ENCODE measurements around the gene ACTMAP. TPM values are rescaled to one million over a fixed set of nuclear protein-coding genes. Genes with fewer than 3 reads are reported as not detected.

The ACTMAP gene
- total and polyA plus RNA-seq, 2 of the 13 experiments (the other 11 are each of a cell fraction or from before 2014, with no cell fraction given), result 2.2 to 7.9 TPM

- TF ChIP-seq HDAC6 (IDR thresholded peaks at IDR 0.05; ENCODE audit: low read depth, low read length), result no peak
- TF ChIP-seq IKZF1 (IDR thresholded peaks at IDR 0.05), result no peak
- TF ChIP-seq DDIT3 (CRISPR knock-in tag; IDR thresholded peaks at IDR 0.05), result no peak
- TF ChIP-seq SOX5 (CRISPR knock-in tag; IDR thresholded peaks at IDR 0.05; ENCODE audit: borderline replicate concordance), result peak; percentile 29; the same call in 1 of the 2 replicates
- TF ChIP-seq EHMT2 (IDR thresholded peaks at IDR 0.05; ENCODE audit: borderline replicate concordance, low read depth, low read length), result no peak
- TF ChIP-seq JUND (CRISPR knock-in tag; IDR thresholded peaks at IDR 0.05), result 0 out of 2 replicates have a peak, but pooled peaks have one; percentile 58
- TF ChIP-seq, protein P1, sequence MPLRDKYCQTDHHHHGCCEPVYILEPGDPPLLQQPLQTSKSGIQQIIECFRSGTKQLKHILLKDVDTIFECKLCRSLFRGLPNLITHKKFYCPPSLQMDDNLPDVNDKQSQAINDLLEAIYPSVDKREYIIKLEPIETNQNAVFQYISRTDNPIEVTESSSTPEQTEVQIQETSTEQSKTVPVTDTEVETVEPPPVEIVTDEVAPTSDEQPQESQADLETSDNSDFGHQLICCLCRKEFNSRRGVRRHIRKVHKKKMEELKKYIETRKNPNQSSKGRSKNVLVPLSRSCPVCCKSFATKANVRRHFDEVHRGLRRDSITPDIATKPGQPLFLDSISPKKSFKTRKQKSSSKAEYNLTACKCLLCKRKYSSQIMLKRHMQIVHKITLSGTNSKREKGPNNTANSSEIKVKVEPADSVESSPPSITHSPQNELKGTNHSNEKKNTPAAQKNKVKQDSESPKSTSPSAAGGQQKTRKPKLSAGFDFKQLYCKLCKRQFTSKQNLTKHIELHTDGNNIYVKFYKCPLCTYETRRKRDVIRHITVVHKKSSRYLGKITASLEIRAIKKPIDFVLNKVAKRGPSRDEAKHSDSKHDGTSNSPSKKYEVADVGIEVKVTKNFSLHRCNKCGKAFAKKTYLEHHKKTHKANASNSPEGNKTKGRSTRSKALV (CRISPR knock-in tag; IDR thresholded peaks at IDR 0.05), result no peak
- peak; percentile 78 for TF ChIP-seq FOSL2 (CRISPR knock-in tag; IDR thresholded peaks at IDR 0.05)
- TF ChIP-seq ZSCAN30 (CRISPR knock-in tag; IDR thresholded peaks at IDR 0.05), result no peak
- TF ChIP-seq, protein P2, sequence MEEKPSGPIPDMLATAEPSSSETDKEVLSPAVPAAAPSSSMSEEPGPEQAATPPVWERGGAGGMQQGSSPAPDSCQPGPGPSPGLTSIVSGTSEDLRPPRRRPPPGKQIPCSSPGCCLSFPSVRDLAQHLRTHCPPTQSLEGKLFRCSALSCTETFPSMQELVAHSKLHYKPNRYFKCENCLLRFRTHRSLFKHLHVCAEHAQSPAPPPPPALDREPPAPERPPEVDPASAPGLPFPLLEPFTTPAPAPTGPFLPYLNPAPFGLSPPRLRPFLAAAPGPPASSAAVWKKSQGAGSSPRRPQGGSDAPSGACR (CRISPR knock-in tag; IDR thresholded peaks at IDR 0.05), result no peak
- no peak for TF ChIP-seq NFKBIZ (CRISPR knock-in tag; IDR thresholded peaks at IDR 0.05)
- TF ChIP-seq TCF7 (IDR thresholded peaks at IDR 0.05; ENCODE audit: low read depth), result 0 out of 2 replicates have a peak, but pooled peaks have one; percentile 6
- 0 out of 2 replicates have a peak, but pooled peaks have one; percentile 8 for TF ChIP-seq ZNF430 (CRISPR knock-in tag; IDR thresholded peaks at IDR 0.05)
- TF ChIP-seq PBX2 (CRISPR knock-in tag; IDR thresholded peaks at IDR 0.05), result no peak
- TF ChIP-seq, protein P3, sequence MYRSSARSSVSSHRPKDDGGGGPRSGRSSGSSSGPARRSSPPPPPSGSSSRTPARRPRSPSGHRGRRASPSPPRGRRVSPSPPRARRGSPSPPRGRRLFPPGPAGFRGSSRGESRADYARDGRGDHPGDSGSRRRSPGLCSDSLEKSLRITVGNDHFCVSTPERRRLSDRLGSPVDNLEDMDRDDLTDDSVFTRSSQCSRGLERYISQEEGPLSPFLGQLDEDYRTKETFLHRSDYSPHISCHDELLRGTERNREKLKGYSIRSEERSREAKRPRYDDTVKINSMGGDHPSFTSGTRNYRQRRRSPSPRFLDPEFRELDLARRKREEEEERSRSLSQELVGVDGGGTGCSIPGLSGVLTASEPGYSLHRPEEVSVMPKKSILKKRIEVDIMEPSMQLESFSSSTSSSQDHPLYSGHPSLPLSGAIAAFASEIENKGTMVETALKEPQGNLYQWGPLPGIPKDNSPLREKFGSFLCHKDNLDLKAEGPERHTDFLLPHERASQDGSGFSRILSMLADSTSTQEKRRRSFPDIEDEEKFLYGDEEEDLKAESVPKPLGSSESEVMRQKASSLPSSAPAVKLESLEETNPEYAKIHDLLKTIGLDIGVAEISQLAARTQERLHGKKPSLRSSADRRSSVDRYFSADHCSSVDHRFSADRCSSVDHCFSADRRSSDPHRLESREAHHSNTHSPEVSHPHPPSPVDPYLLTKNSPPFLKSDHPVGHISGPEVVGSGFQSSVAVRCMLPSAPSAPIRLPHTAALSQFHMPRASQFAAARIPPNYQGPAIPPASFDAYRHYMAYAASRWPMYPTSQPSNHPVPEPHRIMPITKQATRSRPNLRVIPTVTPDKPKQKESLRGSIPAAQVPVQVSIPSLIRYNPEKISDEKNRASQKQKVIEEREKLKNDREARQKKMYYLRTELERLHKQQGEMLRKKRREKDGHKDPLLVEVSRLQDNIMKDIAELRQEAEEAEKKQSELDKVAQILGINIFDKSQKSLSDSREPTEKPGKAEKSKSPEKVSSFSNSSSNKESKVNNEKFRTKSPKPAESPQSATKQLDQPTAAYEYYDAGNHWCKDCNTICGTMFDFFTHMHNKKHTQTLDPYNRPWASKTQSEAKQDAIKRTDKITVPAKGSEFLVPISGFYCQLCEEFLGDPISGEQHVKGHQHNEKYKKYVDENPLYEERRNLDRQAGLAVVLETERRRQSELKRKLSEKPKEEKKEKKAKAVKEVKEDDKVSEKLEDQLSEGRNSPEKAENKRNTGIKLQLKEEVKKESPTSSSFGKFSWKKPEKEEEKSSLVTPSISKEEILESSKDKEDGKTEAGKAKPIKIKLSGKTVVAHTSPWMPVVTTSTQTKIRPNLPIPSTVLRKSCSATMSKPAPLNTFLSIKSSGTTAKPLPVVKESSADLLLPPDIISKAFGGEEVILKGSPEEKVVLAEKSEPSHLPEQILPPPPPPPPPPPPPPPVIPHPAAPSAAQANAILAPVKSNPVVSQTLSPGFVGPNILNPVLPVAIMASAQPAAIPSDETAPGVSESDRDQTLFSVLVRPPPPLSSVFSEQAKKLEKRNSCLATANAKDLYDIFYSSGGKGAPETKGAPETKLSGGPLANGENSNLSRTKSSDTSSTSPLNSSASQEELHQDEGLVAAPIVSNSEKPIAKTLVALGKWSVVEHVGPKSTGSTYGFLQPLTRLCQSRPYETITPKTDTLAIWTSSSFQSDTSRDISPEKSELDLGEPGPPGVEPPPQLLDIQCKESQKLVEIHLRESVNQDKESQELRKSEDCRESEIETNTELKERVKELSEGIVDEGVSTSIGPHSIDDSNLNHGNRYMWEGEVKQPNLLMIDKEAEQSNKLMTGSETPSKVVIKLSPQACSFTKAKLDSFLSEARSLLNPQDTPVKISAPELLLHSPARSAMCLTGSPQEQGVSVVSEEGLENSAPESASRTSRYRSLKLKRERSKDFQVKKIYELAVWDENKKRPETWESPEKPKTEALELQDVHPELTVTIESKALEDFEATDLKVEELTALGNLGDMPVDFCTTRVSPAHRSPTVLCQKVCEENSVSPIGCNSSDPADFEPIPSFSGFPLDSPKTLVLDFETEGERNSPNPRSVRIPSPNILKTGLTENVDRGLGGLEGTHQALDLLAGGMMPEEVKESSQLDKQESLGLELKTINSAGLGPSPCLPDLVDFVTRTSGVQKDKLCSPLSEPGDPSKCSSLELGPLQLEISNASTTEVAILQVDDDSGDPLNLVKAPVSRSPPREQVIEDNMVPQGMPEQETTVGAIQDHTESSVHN (CRISPR knock-in tag; IDR thresholded peaks at IDR 0.05), result 0 out of 2 replicates have a peak, but pooled peaks have one; percentile 4
- 0 out of 2 replicates have a peak, but pooled peaks have one; percentile 6 for TF ChIP-seq ETV5 (CRISPR knock-in tag; IDR thresholded peaks at IDR 0.05; ENCODE audit: borderline replicate concordance)
- no peak for TF ChIP-seq ZNF382 (CRISPR knock-in tag; IDR thresholded peaks at IDR 0.05; ENCODE audit: borderline replicate concordance)
Observed at GRCh38 chr19:40797166-40797962, 47.1 kb upstream of the ACTMAP start (continued).
